Activated naive CD8-positive, alpha-beta T cell treated with anti-CD3 and anti-CD28 coated beads for 36 hours (primary cell): ENCODE results near the gene SLC44A1. TPM values are rescaled to one million over a fixed set of nuclear protein-coding genes. Genes with fewer than 3 reads are reported as not detected.
A peak's percentile ranks its signal among the peaks of the same experiment; 100 is the strongest.

Source experiments
- DNase-seq: peaks from one replicate; pipeline ENCODE4 v3.0.0; 2021
- H3K27ac Mint-ChIP-seq: one replicate; pipeline ENCODE4 v1.8.0; 2022; ENCODE audit warnings: mild to moderate bottlenecking, moderate library complexity, mixed read lengths
- H3K27me3 Mint-ChIP-seq: one replicate; pipeline ENCODE4 v1.8.0; 2022; ENCODE audit warnings: mild to moderate bottlenecking, mixed read lengths
- H3K36me3 Mint-ChIP-seq: one replicate; pipeline ENCODE4 v1.8.0; 2021; ENCODE audit warnings: mild to moderate bottlenecking, mixed read lengths
- H3K4me1 Mint-ChIP-seq: one replicate; pipeline ENCODE4 v1.8.0; 2021; ENCODE audit warnings: mixed read lengths
- H3K4me3 Mint-ChIP-seq: one replicate; pipeline ENCODE4 v1.8.0; 2022; ENCODE audit warnings: mild to moderate bottlenecking, moderate library complexity, mixed read lengths
- H3K9me3 Mint-ChIP-seq: one replicate; pipeline ENCODE4 v1.8.0; 2022; ENCODE audit warnings: mixed read lengths
- total RNA-seq, 2 experiments: library from RNA; stranded (reverse); gene quantifications; one replicate each; pipeline ENCODE4 v1.2.3, GENCODE V29; 2021

Gene SLC44A1
- total RNA-seq, 2 experiments from 2014 or later = 7.4 to 7.5 TPM

DNA sequence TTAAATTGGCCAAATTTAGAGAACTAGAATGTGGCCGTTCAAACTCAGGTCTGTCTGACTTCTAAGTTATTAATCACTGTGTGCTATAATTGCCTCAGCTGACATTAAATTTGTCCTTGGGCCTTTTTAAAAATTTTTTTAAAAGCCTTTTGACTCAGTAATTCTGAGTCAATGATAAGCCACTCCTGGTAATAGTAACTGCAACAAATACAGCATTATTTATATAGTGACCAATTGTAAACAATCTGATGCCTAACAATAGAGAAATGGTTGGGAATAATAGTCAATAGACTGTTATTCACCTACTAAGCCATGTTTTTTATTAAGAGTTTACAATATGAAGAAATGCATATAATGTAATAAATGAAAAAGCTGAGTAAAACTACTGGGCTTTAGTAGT lies 132.4 kb downstream of the SLC44A1 start:
- H3K27ac Mint-ChIP-seq = no peak overlapping the region
- H3K36me3 Mint-ChIP-seq = peaks cover 9% of the 10 kb centered on the region

GRCh38 chr9:105385381-105385985 lies 141.0 kb downstream of the SLC44A1 start:
- Mint-ChIP-seq H3K9me3 (no peaks in the 10 kb centered on the region), H3K4me3 (peak overlapping the region; percentile 79), H3K4me1 (peaks cover 8% of the 10 kb centered on the region), H3K36me3 (peaks cover 5% of the 10 kb centered on the region), H3K27me3 (no peaks in the 10 kb centered on the region), H3K27ac (peak overlapping the region; percentile 75)
- DNase-seq = peak; percentile 29

More for the DNA sequence above, 132.4 kb downstream of the SLC44A1 start:
- H3K4me3 Mint-ChIP-seq = no peak overlapping the region
- H3K4me1 Mint-ChIP-seq = no peaks in the 10 kb centered on the region
- no peak for DNase-seq
- H3K9me3 Mint-ChIP-seq = no peaks in the 10 kb centered on the region
- no peaks in the 10 kb centered on the region for H3K27me3 Mint-ChIP-seq

DNA sequence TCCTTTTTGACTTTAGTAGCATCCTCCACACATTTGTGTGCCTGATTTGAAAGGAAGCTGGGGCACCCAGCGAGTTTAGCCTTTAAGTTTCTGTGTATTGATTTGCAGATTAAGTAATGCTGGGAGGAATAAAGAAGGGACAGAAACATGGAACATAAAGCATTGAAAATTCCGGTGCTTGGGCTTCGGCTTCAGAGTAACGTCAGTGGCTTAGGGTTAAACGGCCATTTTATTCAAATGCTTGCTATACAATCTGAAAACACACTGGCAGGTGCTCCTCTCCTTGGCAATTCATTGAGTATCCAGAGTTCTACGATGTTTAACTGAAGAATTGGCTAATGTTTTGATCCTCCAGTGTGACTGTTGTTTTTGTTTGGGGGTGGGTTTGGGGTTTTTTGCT lies 145.3 kb downstream of the SLC44A1 start:
- no peak for DNase-seq
- Mint-ChIP-seq H3K36me3 (peaks cover 3% of the 10 kb centered on the region), H3K4me1 (peaks cover 4% of the 10 kb centered on the region), H3K9me3 (no peaks in the 10 kb centered on the region), H3K4me3 (no peak overlapping the region), H3K27me3 (no peaks in the 10 kb centered on the region), H3K27ac (no peak overlapping the region)

DNA sequence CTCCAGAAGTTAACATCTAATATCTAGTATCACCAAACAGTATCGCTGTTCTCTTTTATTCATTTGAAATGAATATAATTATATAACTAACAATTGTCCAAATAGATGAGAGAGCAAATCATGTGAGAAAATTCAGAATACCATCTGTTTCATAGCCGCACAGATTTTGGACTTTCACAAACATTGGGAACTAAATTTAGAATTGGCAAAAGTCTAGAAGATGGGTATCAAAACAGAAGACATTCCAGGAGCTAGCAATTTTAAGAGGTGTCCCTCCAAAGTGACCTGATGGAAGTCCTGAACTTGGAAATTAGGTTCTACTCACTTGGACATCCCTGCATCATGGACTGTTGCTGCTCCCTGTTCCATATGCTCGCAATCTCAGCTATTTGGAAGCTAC lies 146.4 kb downstream of the SLC44A1 start:
- Mint-ChIP-seq H3K27ac (no peak overlapping the region), H3K4me3 (no peak overlapping the region), H3K4me1 (no peaks in the 10 kb centered on the region), H3K36me3 (peaks cover 3% of the 10 kb centered on the region), H3K27me3 (peaks cover 6% of the 10 kb centered on the region), H3K9me3 (no peaks in the 10 kb centered on the region)
- DNase-seq = no peak

DNA sequence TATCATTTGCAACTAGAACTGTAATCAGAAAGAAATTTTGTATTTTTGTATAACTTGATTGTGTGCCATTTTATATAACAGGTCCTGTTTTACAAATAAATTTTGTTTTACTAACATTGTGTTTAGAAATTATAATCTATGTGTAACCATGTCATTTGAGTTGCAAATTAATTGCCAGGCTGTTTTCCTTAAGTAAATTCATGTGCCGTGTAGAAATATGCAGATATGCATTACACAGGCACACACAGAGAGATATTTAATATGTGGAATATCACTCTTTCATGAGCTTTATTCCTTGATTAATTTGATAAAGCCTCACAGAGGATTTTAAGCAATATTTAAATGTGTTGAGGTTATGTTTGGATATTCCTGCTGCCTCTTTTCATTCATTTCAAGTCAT lies 146.8 kb downstream of the SLC44A1 start:
- Mint-ChIP-seq H3K4me1 (no peaks in the 10 kb centered on the region), H3K27me3 (peaks cover 6% of the 10 kb centered on the region), H3K36me3 (peaks cover 2% of the 10 kb centered on the region), H3K4me3 (no peak overlapping the region), H3K27ac (no peak overlapping the region), H3K9me3 (no peaks in the 10 kb centered on the region)
- DNase-seq = no peak

GRCh38 chr9:105392531-105392930 lies 148.1 kb downstream of the SLC44A1 start:
- no peak for DNase-seq
- Mint-ChIP-seq H3K36me3 (peaks cover 2% of the 10 kb centered on the region), H3K27ac (no peak overlapping the region), H3K4me3 (no peak overlapping the region), H3K27me3 (peaks cover 8% of the 10 kb centered on the region), H3K4me1 (no peaks in the 10 kb centered on the region), H3K9me3 (no peaks in the 10 kb centered on the region)

DNA sequence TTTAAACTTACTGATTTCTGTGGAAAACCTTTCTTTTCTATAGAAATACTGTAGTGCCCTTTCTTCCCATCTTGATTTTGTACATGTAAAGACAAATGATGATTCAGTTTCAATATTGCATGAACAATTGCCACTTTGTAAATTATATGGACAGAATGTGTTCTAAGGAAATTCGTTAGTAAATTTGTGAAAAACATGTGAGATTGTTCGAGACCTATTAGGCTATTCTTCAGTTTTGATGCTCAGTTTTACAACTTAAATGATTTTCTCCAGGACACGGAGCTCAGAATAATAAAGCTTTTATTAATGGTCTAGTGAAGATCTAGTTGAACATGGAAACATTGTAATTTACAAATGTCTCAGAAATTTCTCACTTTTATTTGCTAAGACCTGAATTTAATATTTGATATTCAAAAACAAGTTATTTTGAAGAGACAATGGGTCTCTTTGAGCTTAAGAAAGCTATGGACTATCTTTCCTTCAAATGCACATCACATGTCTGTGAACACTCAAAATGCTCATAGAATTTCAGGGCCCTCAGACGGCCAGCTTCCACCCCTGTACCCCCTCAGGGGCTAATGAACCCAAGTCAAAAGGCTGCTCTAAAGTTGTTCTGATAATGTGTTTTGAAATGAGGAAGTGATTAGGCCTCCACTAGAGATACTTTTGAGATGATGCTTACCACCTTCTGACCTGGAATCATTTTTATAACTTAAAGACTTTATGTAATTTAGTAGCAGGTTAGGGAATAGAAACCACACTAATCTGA lies 149.3 kb downstream of the SLC44A1 start:
- Mint-ChIP-seq H3K27ac (no peak overlapping the region), H3K27me3 (peaks cover 16% of the 10 kb centered on the region), H3K36me3 (peaks cover 2% of the 10 kb centered on the region), H3K4me3 (no peak overlapping the region), H3K4me1 (no peaks in the 10 kb centered on the region), H3K9me3 (no peaks in the 10 kb centered on the region)
- no peak for DNase-seq

- Mint-ChIP-seq H3K9me3 (no peaks in the 10 kb centered on the region), H3K4me3 (no peak overlapping the region), H3K36me3 (peaks cover 2% of the 10 kb centered on the region), H3K27me3 (peaks cover 20% of the 10 kb centered on the region), H3K27ac (no peak overlapping the region), H3K4me1 (no peaks in the 10 kb centered on the region)
- no peak for DNase-seq
Observed at GRCh38 chr9:105396441-105396840, 152.0 kb downstream of the SLC44A1 start.

GRCh38 chr9:105396901-105397300 lies 152.4 kb downstream of the SLC44A1 start:
- Mint-ChIP-seq H3K27ac (no peak overlapping the region), H3K4me3 (no peak overlapping the region), H3K4me1 (no peaks in the 10 kb centered on the region), H3K9me3 (no peaks in the 10 kb centered on the region), H3K27me3 (peaks cover 25% of the 10 kb centered on the region), H3K36me3 (peaks cover 2% of the 10 kb centered on the region)
- DNase-seq = no peak

GRCh38 chr9:105399117-105399516 lies 154.7 kb downstream of the SLC44A1 start:
- no peak for DNase-seq
- Mint-ChIP-seq H3K36me3 (no peaks in the 10 kb centered on the region), H3K4me1 (peaks cover 7% of the 10 kb centered on the region), H3K27ac (no peak overlapping the region), H3K4me3 (no peak overlapping the region), H3K9me3 (no peaks in the 10 kb centered on the region), H3K27me3 (peaks cover 47% of the 10 kb centered on the region)

DNA sequence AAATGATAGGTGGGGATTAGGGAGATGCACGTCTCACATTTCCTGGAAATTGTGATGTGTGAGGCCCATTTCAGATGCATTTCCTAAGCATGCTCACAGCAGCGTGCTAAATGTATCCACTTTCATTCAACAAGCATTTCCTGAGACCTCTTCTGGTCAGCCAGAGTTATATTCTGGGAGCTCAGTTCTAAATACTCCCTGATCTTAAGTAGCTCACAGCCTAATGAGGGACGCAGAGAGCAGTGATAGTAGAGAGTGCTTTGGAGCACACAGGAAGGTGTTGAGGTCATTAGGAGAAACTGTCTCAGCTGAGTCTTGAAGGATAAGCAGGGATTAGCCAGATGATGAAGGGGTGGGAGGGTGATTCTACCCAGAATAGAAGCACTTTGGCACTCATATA lies 157.2 kb downstream of the SLC44A1 start:
- Mint-ChIP-seq H3K4me3 (no peak overlapping the region), H3K9me3 (no peaks in the 10 kb centered on the region), H3K36me3 (no peaks in the 10 kb centered on the region), H3K27me3 (peaks cover 67% of the 10 kb centered on the region), H3K27ac (no peak overlapping the region), H3K4me1 (peaks cover 27% of the 10 kb centered on the region)
- no peak for DNase-seq

DNA sequence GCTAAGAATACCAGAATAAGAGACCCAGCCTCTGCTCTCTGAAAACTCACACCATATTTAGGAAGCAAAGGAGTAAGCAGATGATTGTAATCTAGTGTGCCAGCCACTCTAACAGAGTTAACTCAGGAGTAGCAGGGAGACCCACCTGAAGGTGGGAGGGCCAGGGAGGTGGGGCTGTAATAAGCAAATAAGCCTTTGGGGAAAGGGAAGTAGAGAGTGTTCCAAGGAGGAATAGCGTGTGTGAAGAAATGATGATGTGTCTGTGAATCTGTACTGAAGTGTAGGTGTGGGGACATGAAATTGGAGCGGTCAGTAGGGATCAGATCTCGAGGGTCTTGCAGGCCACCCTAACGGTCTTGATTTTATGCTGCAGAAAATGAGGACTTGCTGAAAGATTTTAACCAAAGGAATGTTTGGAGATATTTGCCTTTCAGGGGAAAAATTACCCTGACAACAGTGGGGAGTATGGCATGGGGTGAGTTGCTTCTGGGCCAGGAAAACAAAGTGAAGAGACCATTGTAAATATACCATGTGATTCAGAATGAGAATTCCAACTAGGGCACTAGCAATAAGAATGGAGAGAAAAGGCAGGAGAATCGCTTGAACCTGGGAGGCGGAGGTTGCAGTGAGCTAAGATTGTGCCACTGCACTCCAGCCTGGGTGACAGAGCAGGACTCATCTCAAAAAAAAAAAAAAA lies 159.2 kb downstream of the SLC44A1 start:
- no peak overlapping the region for H3K4me3 Mint-ChIP-seq
- peaks cover 74% of the 10 kb centered on the region for H3K27me3 Mint-ChIP-seq
- peaks cover 27% of the 10 kb centered on the region for H3K4me1 Mint-ChIP-seq
- no peak for DNase-seq
- no peaks in the 10 kb centered on the region for H3K36me3 Mint-ChIP-seq
- no peaks in the 10 kb centered on the region for H3K9me3 Mint-ChIP-seq
- H3K27ac Mint-ChIP-seq = no peak overlapping the region

GRCh38 chr9:105405514-105406131 lies 161.2 kb downstream of the SLC44A1 start:
- H3K27ac Mint-ChIP-seq = peak overlapping the region; percentile 66
- peaks cover 80% of the 10 kb centered on the region for H3K27me3 Mint-ChIP-seq
- H3K4me1 Mint-ChIP-seq = peaks cover 27% of the 10 kb centered on the region
- peak; percentile 40 for DNase-seq
- H3K36me3 Mint-ChIP-seq = peaks cover 2% of the 10 kb centered on the region
- peaks cover 5% of the 10 kb centered on the region for H3K9me3 Mint-ChIP-seq
- H3K4me3 Mint-ChIP-seq = peak overlapping the region; percentile 11

DNA sequence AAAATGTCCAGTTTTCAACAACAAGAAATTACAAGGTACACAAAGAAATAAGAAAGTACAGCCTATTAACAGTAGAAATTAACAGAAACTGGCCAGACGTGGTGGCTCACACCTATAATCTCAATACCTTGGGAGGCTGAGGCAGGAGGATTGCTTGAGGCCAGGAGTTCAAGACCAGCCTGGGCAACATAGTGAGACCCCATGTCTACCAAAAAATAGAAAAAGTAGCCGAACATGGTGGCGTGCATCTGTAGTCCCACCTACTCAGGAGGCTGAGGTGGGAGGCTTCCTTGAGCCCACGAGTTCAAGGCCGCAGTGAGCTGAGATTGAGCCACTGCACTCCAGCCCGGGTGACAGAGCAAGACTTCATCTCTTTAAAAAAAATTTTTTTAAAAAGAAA lies 161.9 kb downstream of the SLC44A1 start:
- Mint-ChIP-seq H3K27ac (no peak overlapping the region), H3K9me3 (peaks cover 8% of the 10 kb centered on the region), H3K27me3 (peaks cover 84% of the 10 kb centered on the region), H3K4me1 (peaks cover 27% of the 10 kb centered on the region), H3K4me3 (no peak overlapping the region), H3K36me3 (peaks cover 2% of the 10 kb centered on the region)
- DNase-seq = no peak

DNA sequence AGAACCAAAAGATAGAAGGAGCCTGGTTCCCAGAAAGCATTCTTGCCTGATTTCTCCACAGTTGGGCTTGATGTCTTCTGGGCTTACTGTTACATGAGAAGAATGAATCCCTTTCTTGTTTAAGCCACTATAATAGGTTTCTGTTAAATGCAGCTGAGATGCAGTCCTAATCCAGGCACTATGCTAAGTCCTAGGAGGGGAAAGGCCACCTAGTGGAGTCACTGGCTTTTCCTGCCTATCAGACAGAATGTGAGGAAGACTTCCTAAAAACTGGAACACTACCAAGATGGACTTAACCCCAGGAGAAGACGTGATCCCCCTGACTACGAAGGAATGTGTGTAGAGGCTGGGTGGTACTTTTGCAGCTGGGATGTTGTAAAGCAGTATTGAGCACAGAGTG lies 169.1 kb downstream of the SLC44A1 start:
- no peaks in the 10 kb centered on the region for H3K4me1 Mint-ChIP-seq

More for the DNA sequence above, 169.1 kb downstream of the SLC44A1 start:
- no peak for DNase-seq
- Mint-ChIP-seq H3K9me3 (peaks cover 14% of the 10 kb centered on the region), H3K36me3 (peaks cover 2% of the 10 kb centered on the region), H3K27me3 (peaks cover 45% of the 10 kb centered on the region), H3K27ac (no peak overlapping the region), H3K4me3 (no peak overlapping the region)
